ENCODE data around the gene TSHR.

DNA sequence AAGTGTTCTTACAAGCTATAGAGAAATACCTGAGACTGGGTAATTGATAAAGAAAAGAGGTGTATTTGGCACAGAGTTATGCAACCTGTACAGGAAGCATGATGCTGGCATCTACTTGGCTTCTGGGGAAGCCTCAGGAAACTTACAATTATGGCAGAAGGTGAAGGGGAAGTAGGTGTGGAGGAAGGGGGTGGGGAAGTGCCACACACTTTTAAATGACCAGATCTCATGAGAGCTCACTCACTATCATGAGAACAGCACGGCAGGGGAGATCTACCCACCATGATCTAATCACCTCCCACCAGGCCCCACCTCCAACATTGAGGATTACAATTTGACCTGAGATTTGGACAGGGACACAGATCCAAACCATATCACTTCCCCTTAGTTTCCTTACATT lies 32.8 kb downstream of the TSHR start:
- TF ChIP-seq POLR2A (IDR thresholded peaks at IDR 0.05) = no peak
- TF ChIP-seq, protein P1, sequence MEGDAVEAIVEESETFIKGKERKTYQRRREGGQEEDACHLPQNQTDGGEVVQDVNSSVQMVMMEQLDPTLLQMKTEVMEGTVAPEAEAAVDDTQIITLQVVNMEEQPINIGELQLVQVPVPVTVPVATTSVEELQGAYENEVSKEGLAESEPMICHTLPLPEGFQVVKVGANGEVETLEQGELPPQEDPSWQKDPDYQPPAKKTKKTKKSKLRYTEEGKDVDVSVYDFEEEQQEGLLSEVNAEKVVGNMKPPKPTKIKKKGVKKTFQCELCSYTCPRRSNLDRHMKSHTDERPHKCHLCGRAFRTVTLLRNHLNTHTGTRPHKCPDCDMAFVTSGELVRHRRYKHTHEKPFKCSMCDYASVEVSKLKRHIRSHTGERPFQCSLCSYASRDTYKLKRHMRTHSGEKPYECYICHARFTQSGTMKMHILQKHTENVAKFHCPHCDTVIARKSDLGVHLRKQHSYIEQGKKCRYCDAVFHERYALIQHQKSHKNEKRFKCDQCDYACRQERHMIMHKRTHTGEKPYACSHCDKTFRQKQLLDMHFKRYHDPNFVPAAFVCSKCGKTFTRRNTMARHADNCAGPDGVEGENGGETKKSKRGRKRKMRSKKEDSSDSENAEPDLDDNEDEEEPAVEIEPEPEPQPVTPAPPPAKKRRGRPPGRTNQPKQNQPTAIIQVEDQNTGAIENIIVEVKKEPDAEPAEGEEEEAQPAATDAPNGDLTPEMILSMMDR (IDR thresholded peaks at IDR 0.05) = no peak
- TF ChIP-seq EP300 (IDR thresholded peaks at IDR 0.05) = no peak

Measured in tibial nerve (tissue), 4 donors.